DMS 273 (cell line): ENCODE results near the gene SFI1.
A peak's percentile ranks its signal among the peaks of the same experiment; 100 is the strongest.
"Not testable (repeated sequence)": the region's sequence is repeated elsewhere in the genome, so short reads cannot be mapped to it uniquely, and the experiment has no call there.

ENCODE experiments used
- DNase-seq: peaks from one replicate; lab custom pipeline; 2025; ENCODE audit not compliant: unreplicated experiment; lab: John Stamatoyannopoulos, UW

The SFI1 gene

GRCh38 chr22:31630331-31631329 lies 134.3 kb downstream of the SFI1 start:
- peak; percentile 88 for DNase-seq

- no peak for DNase-seq
These were observed 135.1 kb downstream of the SFI1 start for GRCh38 chr22:31631436-31631835.

- DNase-seq: no peak
These were observed 139.4 kb downstream of the SFI1 start for GRCh38 chr22:31635638-31636306.

GRCh38 chr22:31637447-31637890 lies 141.1 kb downstream of the SFI1 start:
- no peak for DNase-seq

GRCh38 chr22:31637891-31638618 lies 141.7 kb downstream of the SFI1 start:
- DNase-seq: no peak

GRCh38 chr22:31639436-31640039 lies 143.2 kb downstream of the SFI1 start:
- DNase-seq: no peak

GRCh38 chr22:31646186-31647019 lies 150.1 kb downstream of the SFI1 start:
- no peak for DNase-seq

GRCh38 chr22:31647066-31647465 lies 150.7 kb downstream of the SFI1 start:
- DNase-seq: no peak

GRCh38 chr22:31647523-31648320 lies 151.4 kb downstream of the SFI1 start:
- no peak for DNase-seq

- no peak for DNase-seq
These were observed 154.1 kb downstream of the SFI1 start for GRCh38 chr22:31650391-31650790.

GRCh38 chr22:31651664-31652063 lies 155.3 kb downstream of the SFI1 start:
- no peak for DNase-seq

GRCh38 chr22:31652088-31652487 lies 155.8 kb downstream of the SFI1 start:
- DNase-seq: no peak

- DNase-seq: no peak
These were observed 156.8 kb downstream of the SFI1 start for GRCh38 chr22:31652911-31653684.

GRCh38 chr22:31653944-31654343 lies 157.6 kb downstream of the SFI1 start:
- DNase-seq: no peak

- no peak for DNase-seq
These were observed 158.1 kb downstream of the SFI1 start for GRCh38 chr22:31654408-31654807.

- no peak for DNase-seq
These were observed 162.9 kb downstream of the SFI1 start for GRCh38 chr22:31659246-31659645.

GRCh38 chr22:31660860-31661341 lies 164.6 kb downstream of the SFI1 start:
- not testable (repeated sequence) for DNase-seq
